Astrocyte (in vitro differentiated cells and primary cell): ENCODE data around the gene TNFAIP8L3.

ENCODE experiments used
- CTCF ChIP-seq: IDR thresholded peaks from 2 replicates; pipeline ENCODE4 v1.5.1; 2011; ENCODE audit warnings: low read depth, mild to moderate bottlenecking, inconsistent platforms, low read length, moderate library complexity; ENCODE audit not compliant: insufficient read depth
- EZH2 ChIP-seq: IDR thresholded peaks from 2 replicates; pipeline ENCODE4 v1.6.1; 2012; ENCODE audit warnings: mild to moderate bottlenecking, low read length, inconsistent platforms; ENCODE audit not compliant: insufficient read depth

GRCh38 chr15:51046799-51047449, 47.8 kb downstream of the TNFAIP8L3 start:
- TF ChIP-seq CTCF: no peak
- TF ChIP-seq EZH2: no peak
